ENCODE results near the gene MAPK4.
"Not testable (repeated sequence)": the region's sequence is repeated elsewhere in the genome, so short reads cannot be mapped to it uniquely, and the experiment has no call there.

MAPK4 gene

DNA sequence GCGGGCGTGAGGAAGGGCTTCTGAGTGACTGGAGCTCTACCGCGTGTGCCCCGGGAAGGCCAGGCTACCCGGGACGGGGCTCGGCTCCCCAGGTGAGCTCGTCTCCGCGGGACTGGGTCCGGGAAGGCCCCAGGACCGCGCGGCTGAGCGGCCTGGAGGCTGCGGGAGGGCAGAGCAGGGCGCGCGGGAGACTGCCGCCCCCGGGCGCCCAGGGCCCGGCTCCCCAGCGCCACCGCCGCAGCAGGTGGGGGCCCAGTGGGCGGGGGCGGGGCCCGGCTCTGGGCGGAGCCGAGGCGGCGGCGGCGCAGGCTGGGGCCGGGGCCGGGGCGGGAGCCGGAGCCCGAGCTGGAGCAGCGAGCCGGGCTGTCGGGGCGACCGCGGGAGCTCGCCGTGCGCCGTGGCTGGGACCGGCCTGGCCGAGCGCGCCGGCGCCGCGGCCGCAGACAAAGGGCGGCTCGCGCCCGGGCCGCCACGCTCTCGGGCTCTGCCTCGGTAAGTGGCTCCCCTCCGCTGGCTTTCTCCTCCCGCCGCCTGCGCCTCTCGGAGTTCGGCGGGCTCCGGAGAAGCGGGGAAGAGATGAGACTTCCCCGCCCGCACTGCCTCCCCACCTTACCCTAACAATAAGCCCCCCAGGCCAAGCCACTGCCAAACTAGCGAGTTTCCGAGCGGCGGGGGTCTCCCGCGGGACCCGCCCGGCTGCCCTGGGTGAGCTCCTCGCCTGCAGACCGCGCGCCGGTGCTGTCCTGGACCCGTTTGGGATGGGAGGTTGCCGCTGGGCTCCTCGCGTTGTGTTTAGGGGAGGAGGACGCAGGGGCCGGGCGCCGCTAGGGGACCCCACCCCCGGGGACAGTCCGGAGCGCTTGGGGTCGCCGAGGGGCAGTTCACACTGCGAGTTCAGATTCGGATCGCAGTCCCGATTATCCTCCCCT lies at the start of gene MAPK4:
TSS of gene MAPK4 (plus strand) at position 336 of the 929 bp plus-strand sequence. CDS start 103,872 bp downstream, outside the sequence.
- DNase-seq (ENCODE audit: low read depth) = no peak

DNA sequence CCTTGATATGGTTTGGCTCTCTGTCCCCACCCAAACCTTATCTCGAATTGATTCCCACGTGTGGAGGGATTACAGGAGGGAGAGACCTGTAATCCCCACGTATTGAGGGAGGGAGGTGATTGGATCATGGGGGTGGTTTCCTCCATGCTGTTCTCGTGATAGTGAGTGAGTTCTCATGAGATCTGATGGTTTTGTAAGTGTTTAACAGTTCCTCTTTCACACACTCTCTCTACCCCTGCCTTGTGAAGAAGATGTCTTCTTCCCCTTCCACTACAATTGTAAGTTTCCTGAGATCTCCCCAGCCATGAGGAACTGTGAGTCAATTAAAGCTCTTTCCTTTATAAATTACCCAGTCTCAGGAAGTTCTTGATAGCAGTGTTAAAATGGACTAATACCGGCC lies 42.6 kb upstream of the MAPK4 start:
- not testable (repeated sequence) for DNase-seq (ENCODE audit: low read depth)

DNA sequence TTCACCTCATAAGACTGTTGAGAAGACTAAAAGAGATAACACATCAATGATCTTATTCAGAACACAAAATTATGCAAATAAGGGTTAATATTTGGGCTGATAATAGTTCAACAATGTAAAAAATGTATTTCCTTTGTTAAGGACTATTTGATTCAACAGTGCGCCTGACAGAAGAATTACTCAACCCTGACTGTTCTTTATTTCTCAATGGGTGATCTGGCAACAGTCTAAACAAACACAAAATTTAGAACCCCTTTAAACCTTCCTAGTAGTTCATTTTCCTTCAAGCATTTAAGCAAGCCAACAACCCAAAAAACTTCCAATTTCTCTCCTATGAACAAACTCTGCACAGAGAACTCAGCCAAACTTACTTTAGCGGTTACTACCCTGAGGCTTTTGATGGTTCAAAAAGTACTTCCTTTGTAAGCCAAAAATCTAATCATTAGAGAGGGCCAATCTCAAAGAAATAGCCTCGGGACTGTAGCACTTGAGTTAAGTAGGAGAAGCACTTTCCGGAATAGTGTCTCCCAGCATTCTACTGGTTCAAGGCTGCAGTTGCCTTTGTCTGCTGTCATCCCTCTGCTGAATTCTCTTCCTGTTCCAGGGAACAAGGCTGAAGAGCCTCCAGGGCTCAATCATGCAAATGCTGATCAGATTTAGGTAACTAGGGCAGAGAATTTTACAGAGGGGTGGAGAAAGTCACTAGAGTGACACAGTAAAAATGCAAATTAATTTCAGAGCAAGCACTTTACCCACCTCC lies 40.9 kb upstream of the MAPK4 start:
- DNase-seq (ENCODE audit: low read depth) = no peak

DNA sequence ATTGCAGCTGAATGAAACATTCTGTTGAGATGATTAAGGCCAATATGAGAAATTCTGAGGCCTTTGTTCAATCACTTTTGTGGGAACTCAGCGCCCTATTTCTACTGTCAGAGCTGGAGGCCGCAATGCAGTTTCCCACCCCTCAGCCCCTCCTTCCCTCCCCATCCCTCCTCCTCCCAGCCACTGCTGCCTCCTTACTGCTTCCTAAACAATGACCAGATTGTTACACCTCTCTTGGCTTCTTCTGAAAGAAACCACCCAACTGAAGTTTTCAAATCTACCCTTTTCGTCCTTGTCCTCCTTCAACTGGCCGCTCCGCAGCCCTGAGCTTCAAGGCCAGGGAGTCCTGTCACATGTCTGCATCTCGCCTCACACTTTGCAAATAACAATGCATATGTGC lies 36.7 kb upstream of the MAPK4 start:
- DNase-seq (ENCODE audit: low read depth) = no peak

DNA sequence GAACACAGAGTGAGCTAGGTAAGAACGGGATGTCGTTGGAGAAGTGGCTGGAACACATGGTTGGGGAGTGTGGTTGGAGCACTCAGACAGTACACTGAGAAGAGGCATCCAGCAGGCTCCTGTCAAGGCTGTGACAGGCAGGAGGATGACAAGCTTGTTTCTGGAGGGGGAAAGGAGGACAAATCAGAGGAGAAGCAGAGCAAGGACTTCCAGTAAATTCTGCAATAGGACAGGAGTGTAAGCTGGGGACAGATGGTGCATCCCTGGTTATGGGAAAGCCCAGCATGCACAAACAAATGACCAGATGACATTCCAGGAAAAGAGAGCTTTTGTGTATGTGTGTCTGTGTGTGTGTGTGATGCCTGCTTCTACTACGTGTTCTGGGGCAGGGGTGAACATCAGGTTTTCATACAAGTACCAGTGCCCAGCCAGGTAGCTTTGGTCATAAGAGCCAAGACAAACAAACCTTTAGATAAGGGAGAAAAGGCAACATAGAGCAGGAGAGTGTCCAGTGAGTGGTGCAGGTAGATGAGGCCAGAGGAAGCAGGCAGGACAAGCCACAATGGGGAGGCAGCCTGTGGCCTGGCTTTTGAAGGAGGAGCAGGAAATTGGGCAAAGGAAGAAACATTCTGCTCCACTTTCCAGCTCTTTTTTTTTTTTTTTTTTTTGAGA lies 32.1 kb upstream of the MAPK4 start:
- DNase-seq (ENCODE audit: low read depth) = no peak

DNA sequence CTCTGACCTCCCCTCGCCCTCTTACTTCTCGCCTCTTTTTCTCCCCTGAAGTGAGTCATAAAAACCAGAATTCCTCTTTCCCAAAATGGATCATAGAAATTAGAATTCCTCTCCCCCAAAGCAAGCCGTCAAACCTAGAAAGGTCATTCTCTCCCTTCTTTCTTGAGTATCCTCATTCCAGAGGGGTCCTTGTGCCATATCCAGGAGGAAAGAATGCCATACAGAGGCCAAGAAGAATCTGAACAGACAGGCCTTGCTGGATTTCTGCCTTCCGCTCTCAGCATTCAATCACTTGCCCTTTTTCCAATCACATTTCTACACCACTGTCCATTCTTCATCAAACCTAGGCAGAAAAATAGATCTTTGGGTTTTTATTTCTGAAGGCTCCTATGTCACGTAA lies 31.1 kb upstream of the MAPK4 start:
- DNase-seq (ENCODE audit: low read depth) = no peak

DNA sequence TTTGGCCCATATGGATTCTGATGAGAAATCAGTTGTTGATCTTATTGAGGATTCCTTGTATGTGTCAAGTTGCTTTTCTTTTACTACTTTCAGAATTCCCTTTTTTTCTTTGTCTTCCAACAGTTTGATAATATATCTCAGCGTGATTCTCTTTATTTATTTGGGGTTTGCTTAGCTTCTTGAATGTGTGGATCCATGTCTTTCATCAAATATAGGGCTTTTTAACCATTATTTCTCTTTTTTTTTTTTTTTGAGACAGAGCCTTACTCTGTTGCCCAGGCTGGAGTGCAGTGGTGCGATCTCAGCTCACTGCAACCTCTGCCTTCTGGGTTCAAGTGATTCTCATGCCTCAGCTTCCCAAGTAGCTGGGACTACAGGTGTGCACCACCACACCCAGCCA lies 26.1 kb upstream of the MAPK4 start:
- not testable (repeated sequence) for DNase-seq (ENCODE audit: low read depth)

DNA sequence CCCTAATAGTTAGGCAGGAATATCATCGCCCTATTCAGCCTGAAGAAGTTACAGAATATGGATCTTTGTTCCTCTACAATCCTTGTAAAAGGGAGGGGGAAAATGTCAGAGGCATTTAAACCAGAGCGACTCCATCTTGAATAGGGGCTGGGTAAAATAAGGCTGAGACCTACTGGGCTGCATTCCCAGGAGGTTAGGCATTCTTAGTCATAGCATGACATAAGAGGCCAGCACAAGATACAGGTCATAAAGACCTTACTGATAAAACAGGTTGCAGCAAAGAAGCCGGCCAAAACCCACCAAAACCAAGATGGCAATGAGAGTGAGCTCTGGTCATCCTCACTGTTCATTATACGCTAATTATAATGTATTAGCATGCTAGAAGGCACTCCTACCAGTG lies 15.4 kb upstream of the MAPK4 start:
- DNase-seq (ENCODE audit: low read depth) = not testable (repeated sequence)

DNA sequence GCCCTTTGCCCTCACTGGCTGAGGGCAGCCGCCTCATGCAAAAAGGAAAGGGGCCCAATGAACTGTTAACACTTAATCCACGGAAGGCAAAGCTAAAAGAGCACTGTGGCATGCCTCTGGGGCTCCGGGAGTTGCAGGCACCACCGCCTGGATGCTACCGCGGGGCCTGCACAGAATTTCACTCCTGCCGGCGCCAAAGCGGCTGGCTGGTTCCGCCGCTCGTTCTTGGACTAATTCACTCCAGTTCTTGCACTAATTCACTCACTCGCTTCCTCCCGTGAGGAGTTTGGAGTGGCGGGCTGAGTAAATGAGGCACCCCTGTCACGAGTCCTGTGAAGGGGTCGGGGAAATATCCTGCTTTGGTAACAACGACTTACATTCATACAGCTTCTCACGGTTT lies 14.0 kb upstream of the MAPK4 start:
- DNase-seq (ENCODE audit: low read depth) = no peak

DNA sequence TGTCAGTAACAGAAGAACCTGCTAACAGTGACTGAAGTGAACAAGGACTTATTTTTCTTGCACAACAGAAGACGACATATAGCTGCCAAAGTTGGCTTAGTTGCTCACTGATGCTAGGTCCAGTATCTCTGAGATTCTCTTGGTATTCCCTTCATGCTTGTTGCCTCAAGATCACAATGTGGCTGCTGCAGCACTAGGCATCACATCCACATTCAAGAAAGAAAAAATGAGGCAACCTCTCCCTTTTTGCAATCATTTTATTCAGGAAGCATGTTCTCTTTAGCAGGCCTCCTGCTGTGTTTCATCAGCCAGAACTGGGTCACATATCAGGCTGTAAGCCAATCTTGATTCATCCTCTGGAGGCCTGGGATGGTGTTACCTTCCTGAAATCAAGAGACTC lies 11.7 kb upstream of the MAPK4 start:
- no peak for DNase-seq (ENCODE audit: low read depth)

DNA sequence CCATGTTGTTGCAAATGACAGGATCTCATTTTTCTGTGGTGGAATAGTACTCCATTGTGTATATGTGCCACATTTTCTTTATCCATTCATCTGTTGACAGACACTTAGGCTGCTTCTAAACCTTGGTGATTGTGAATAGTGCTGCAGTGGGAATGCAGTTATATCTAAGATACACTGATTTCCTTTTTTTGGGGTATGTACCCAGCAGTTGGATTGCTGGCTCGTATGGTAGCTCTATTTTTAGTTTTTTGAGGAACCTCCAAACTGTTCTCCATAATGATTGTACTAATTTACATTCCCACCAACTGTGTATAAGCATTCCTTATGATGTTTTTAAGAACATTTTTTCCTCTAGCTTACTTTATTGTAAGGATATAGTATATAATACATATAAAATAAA lies 8.2 kb upstream of the MAPK4 start:
- not testable (repeated sequence) for DNase-seq (ENCODE audit: low read depth)

DNA sequence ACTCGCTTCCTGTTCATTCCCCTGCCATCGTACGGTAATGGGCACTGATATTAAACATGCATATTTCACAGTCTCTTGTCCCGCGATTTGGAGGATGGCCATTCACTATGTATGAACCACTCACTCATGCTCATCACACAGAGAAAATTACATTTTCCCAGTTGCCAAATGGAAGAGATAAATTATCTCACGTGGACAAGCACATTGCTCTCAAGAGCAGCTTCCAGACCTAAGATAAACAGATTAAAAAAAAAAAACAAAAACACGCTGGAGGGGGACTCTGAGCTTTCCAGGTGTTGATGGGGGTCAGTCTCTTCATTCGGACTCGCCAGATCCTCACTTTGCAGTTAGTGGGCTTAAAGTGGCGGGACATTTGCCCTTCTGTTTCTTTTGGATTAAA lies 1.7 kb upstream of the MAPK4 start:
- DNase-seq (ENCODE audit: low read depth) = no peak

DNA sequence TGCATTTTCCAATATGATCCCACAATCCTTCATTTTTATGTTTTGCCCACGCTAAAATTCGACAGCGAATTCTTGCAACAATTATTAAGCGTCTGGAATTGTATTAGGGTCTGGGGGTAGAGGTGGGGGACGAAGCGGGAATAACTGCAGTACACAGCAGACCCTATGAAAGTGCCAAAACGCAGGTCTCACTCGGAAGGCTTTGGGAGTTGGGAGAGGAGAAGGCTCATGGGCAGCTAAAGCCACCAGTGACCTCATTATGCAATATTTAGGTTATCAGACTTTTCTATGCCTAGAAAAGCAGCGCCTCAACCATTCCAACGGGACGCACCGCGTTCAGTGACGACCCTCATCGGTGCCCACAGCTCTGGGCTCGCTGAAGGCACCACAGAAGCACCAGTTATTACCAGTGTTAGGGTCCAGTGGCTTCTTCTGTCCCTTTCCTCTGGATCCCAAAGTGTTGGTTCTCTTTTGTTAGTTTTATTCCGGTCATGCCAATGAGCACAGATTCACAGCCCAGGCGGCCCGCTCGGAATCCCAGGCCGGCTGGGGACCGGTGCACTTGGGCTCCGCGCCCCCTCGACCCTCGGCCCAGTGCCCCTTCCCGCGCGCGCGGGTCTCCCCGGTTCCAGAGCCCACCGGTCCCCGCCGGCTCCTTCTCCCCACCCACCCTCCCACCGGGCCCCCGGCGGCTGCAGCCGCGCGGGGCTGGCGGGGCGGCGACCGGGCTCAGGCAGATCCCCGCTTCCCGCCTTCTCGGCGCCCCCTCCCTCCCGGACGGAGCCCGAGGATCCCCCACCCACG lies 737 bp upstream of the MAPK4 start:
- DNase-seq (ENCODE audit: low read depth) = no peak

DNA sequence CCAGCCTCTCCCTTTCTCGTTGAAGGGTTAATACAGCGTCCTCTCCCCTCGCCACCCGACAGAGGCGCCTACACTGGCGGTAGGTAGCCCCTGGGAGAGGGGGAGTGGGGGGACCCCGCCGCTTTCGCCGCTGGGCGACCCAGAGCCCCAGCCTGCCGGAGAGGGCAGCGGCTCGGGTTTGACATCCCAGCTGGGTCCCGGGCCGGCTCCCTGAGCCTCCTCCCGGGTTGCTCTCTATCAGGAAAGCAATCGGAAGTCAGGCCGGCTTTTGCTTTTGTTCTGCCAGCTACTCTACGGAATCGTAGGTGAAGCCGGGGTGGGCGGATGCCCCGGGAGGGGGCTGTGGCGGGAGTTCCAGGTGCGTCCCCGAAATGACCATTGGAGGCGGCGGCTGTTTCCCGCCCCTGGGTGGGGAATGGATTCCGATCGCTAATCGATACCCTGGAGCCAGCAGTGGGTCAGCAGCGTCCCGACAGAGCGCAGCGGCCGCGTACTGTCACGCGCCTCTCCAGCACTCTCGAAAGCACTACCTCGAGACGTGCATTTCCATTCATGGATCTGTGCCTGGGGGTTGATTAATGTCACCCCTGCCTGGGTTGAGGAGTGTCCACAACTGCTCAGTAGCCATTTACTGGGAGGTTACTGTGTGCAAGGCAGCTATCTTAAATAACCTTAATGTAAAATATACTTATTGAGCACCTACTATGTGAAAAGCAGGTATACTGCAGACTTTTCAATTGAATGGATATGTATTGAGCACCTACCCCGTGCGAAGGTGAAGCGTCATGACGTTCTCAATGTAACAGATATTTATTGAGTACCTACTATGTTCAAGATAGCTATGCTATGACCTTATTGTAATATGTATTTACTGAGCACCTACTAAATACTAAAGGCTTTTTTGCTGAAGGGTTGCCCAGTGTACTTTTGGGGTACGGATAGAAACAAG lies 1.1 kb downstream of the MAPK4 start:
- no peak for DNase-seq (ENCODE audit: low read depth)

DNA sequence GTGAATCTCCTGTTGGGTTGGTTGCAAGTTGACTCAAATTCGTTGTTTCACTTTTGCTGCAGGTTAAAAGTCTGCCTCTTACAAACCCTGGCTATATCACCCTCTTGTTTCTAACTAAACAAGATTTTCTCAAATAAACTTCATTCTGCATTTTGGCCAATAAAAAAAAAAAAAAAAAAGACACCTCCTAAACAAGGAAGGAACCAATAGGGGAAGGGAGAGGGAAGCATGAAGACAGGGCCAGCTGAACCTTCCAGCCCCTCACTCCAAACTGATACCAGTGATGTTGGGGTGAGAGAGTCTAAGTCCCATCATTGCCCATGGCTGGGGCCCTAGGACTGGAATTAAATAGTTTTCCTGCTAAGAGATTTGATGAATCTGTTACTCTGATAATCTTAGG lies 2.4 kb downstream of the MAPK4 start:
- not testable (repeated sequence) for DNase-seq (ENCODE audit: low read depth)

DNA sequence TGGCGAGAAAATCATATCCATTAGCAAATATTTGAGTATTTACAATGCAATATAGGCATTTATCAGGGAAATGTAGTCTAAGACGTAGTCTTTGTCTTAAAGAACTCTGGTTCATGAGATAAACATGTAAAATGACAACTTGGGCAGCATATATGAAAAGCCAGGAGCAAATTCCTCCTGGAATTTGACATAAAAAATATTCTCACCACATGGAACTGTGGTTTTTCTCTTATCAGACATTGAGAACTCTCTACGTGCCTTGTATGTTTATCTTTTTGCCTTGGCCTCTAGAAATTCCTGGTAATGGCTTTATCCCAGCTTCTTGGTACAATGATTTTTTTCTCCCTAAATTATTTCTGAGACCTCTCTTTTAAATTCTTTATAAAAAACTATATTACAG lies 2.8 kb downstream of the MAPK4 start:
- no peak for DNase-seq (ENCODE audit: low read depth)

DNA sequence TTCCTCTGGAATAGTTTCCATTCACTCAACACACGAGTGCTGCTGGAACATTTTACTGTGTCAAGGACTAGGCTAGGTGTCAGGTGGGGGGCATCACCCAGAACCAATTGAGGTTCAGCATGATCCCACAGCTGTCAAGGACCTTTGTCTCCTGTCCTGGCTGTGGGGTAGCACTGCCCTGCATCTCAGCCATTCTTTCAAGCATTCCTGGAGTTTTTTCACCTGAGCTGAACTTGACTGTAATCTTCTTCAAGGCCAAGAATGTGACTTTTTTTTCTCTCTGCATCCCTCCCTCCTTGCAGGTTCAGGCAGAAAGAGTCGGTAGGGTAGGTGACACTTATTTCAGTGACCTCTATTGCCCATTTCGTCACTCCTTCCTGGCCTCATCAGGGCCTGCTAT lies 3.5 kb downstream of the MAPK4 start:
- no peak for DNase-seq (ENCODE audit: low read depth)

DNA sequence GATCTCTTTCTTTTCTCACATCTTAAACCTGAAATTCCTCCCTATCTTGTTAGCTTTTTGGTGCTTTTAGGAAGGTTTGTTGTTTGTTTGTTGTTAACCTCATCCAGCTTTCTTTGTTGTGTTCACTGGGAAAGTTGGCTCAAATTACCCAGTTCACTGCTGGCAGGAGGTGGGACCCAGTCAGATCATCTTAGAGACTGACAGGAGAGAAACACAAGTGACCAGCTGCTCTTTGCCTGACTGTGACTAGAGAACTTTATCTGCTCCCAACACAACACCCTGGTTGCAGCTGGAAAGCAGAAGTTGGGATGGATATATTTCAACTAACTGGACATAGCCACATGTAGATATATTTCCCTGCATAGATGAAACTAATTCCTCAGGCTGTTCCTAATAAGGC lies 10.0 kb downstream of the MAPK4 start:
- no peak for DNase-seq (ENCODE audit: low read depth)

DNA sequence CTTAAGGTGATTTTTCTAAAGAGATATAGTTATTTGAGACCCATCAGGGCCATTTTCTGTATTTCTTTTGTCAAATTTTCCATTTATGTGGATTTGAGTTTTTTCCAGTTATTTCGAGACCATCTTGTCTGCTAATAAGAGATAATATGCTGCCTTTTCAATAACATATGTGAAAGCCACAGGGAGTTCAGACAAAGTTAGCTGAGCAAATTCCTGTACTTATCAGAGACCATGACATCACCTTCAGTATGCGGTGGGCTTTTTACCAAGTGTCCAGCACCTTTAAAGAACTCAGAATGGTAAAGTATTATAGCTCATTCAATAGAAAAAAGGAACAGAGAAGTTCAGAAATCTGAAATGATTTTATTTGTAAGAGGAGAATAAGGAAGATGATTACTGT lies 11.7 kb downstream of the MAPK4 start:
- no peak for DNase-seq (ENCODE audit: low read depth)

DNA sequence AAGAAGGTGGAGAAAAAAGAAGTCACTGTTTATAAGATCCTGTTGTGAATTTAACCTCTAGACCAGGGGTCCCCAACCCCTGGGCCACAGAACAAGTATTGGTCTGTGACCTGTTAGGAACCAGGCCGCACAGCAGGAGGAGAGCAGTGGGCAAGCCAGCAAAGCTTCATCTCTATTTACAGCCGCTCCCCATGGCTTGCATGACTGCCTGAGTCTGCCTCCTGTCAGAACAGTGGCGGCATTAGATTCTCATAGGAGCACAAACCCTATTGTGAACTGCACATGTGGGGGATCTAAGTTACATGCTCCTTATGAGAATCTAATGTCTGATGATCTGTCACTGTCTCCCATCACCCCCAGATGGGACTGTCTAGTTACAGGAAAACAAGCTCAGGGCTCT lies 13.3 kb downstream of the MAPK4 start:
- not testable (repeated sequence) for DNase-seq (ENCODE audit: low read depth)

DNA sequence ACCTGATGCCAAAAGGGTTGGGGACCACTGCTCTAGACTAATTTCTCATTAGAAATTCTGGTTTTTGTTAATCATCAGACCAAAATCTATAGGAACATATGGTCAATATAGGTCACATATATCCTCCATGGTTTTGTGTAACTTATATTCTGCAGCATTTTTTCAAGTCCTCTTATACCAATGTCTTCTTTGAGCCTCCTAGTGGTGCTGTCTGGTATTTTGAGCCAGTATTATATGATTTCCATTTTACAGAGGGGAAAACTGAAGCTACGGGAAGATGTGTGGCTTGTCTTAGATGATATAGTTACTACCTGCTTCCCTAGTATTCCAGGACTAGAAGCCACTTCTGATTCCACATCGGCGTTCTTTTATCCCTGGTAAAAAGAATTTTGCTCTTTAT lies 13.8 kb downstream of the MAPK4 start:
- no peak for DNase-seq (ENCODE audit: low read depth)

Data from stimulated activated CD8-positive, alpha-beta memory T cell treated with anti-CD3 and anti-CD28 coated beads, Interleukin-12 subunit alpha, Interleukin-12 subunit beta, amount 100 ng/mL, for 1 hour (primary cell).